Measurements from ENCODE around the gene CDK19.

The CDK19 gene

DNA sequence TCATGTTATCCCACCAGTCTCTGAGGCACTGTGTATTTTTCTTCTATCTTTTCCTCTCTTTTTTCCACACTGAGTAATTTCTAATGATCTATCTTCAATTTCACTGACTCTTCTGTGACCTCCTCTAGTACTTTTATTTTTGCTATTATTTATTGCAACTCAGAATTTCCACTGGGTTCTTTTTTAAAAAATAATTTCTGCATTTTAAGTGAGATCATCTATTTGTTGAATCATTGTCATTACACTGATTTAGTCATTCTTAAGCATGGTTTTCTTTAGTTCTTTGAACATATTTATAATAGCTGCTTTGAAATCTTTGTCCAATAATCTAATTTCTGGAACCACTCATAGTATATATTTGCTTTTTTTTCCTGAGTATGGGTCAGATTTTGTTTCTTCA lies 242.1 kb downstream of the CDK19 start:
- no peak for DNase-seq

- peak; percentile 36 to 51 for DNase-seq
Observed at GRCh38 chr6:110567957-110568696, 247.1 kb downstream of the CDK19 start.

DNA sequence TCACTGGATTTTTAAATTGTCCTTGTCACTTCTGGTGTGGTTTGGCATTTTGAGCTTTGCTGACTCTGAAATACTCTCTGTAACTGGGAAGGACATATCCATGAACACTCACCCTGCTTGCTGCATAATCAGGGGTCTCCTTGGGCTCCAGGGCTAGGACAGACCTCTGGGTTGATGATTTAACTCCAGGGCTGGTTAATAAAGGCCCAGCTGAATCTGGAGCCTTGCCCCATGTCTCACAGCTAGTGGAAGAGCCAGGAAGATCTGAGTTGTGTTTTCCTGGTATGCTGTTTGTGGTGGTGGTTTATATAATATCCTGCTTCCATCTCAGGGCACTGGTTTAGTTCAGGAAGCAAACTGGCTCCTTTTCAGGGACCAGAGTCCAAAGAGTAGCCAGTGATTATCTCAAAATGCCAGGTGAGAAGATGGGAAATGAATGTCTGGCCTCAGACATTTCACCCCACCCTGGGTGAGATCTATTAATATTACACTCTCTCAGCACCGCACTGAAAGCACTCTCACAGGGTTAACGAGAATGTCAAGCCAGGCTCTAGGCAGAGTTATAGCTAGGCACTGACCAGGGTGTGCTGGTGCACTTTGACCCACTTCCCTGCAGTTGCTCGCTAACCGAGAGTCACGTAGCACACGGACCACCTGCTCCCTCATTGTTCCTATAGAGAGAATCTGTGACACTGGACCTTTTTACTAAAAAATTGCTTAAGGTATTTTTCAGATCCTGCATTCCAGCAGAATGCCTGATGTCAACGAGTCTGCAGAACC lies 248.7 kb downstream of the CDK19 start:
- no peak for DNase-seq

- no peak for DNase-seq
Observed at GRCh38 chr6:110564703-110565421, 250.4 kb downstream of the CDK19 start.

- no peak for DNase-seq
Observed at GRCh38 chr6:110563711-110564110, 251.6 kb downstream of the CDK19 start.

- no peak for DNase-seq
Observed at GRCh38 chr6:110562316-110562915, 252.9 kb downstream of the CDK19 start.

DNA sequence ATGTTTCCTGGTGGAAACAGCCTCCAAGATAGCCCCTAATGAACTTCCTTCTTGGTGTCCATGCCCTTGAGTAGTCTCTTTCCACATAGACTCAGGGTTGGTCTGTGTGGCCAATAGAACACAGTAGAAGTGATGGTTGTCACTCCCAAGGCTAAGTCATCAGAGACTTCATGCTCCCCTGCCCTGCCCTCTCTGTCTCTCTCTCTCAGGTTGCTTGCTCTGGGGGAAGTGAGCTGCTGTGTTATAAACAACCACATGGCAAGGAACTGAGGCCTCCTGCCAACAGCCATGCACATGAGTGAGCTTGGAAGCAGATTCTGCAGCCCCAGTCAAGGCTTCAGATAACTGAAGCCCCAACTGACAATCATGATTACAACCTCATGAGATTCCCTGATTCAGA lies 253.6 kb downstream of the CDK19 start:
- no peak for DNase-seq

DNA sequence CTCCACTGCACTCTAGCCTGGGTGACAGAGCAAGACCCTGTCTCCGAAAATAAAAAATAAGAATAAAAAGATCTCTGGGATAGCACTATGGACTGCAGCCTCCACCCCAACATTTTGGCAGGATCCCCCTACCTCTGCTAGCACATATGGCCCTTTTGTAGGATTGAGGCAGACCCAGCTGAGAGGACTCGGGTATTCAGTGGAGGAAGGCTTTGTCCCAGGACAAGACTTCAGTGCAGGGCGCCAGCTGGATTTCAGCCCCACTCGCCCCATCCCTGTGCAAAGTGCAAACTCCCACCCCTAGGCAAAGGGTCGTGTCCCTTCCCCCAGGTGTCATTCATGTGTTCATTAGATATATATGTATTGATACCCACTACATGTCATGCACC lies 254.3 kb downstream of the CDK19 start:
- no peak for DNase-seq

DNA sequence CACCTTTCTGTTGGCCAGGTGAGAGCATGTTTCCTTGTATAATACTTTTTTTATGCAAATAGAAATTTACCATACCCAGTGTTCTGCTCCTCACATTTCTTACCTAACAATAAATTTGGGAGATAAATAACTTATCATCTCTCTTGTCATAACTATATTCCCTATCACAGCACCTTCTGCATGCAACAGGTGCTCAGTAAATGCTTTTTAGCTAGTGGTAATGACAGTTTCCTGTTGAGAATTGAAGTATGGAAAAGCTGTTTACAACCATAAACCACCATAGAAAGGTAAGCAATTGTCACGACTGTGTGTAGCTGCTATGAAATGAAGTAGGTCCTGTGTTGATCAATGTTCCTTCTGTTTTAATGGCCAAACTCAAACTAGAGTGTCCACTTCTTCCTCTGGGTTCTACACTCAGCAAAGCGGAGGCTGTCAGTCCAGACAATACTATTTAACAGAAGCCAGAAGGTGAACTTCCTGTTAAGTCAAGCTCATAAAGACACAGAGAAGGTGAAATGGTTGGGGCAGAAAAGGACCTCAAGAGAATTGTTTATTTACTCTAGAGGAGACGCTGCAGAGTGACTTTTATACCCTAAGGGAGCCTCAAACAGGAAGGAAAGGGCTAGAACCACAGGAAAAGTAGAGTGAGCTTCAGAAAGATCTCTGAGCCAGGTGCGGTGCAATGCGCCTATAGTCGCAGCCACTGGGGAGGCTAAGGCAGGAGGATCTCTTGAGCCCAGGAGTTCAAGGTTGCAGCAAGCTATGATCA lies 254.8 kb downstream of the CDK19 start:
- DNase-seq = no peak
